IPS-15b (cell line): ENCODE data around the gene ADNP.

Experiments
- H3K27me3 ChIP-seq: one replicate; pipeline ENCODE4 v1.6.1; 2013; ENCODE audit warnings: low read length; ENCODE audit not compliant: control insufficient read depth, insufficient read depth
- H3K36me3 ChIP-seq: one replicate; pipeline ENCODE4 v1.6.1; 2013; ENCODE audit warnings: low read length; ENCODE audit not compliant: control insufficient read depth, insufficient read depth
- H3K4me1 ChIP-seq: one replicate; pipeline ENCODE4 v1.6.1; 2013; ENCODE audit warnings: mild to moderate bottlenecking, low read length; ENCODE audit not compliant: control insufficient read depth, insufficient read depth
- H3K4me3 ChIP-seq: one replicate; pipeline ENCODE4 v1.5.1; 2013; ENCODE audit warnings: low read depth, low read length
- H3K9ac ChIP-seq: one replicate; pipeline ENCODE4 v1.6.1; 2013; ENCODE audit warnings: low read depth, mild to moderate bottlenecking, low read length
- H3K9me3 ChIP-seq: one replicate; pipeline ENCODE4 v1.6.1; 2013; ENCODE audit warnings: mild to moderate bottlenecking, low read length; ENCODE audit not compliant: control insufficient read depth, insufficient read depth

The ADNP gene

GRCh38 chr20:50876816-50877215 lies 54.4 kb downstream of the ADNP start:
- Histone ChIP-seq H3K9ac (no peak overlapping the region), H3K4me1 (no peaks in the 10 kb centered on the region), H3K27me3 (no peaks in the 10 kb centered on the region), H3K9me3 (no peaks in the 10 kb centered on the region), H3K4me3 (no peak overlapping the region), H3K36me3 (peaks cover 9% of the 10 kb centered on the region)

GRCh38 chr20:50876063-50876685 lies 55.1 kb downstream of the ADNP start:
- Histone ChIP-seq H3K9ac (no peak overlapping the region), H3K4me3 (no peak overlapping the region), H3K4me1 (peaks cover 5% of the 10 kb centered on the region), H3K27me3 (no peaks in the 10 kb centered on the region), H3K9me3 (no peaks in the 10 kb centered on the region), H3K36me3 (peaks cover 9% of the 10 kb centered on the region)

- Histone ChIP-seq H3K4me3 (no peak overlapping the region), H3K27me3 (no peaks in the 10 kb centered on the region), H3K36me3 (peaks cover 9% of the 10 kb centered on the region), H3K9ac (no peak overlapping the region), H3K4me1 (peaks cover 10% of the 10 kb centered on the region), H3K9me3 (no peaks in the 10 kb centered on the region)
Observed at GRCh38 chr20:50874758-50875665, 56.2 kb downstream of the ADNP start.

GRCh38 chr20:50874111-50874757 lies 57.0 kb downstream of the ADNP start:
- Histone ChIP-seq H3K9ac (no peak overlapping the region), H3K36me3 (peaks cover 9% of the 10 kb centered on the region), H3K27me3 (no peaks in the 10 kb centered on the region), H3K4me1 (peaks cover 10% of the 10 kb centered on the region), H3K4me3 (no peak overlapping the region), H3K9me3 (no peaks in the 10 kb centered on the region)

GRCh38 chr20:50873585-50873984 lies 57.7 kb downstream of the ADNP start:
- Histone ChIP-seq H3K27me3 (no peaks in the 10 kb centered on the region), H3K4me3 (no peak overlapping the region), H3K9ac (no peak overlapping the region), H3K9me3 (no peaks in the 10 kb centered on the region), H3K36me3 (peaks cover 9% of the 10 kb centered on the region), H3K4me1 (peaks cover 10% of the 10 kb centered on the region)

GRCh38 chr20:50872560-50873425 lies 58.4 kb downstream of the ADNP start:
- Histone ChIP-seq H3K36me3 (peaks cover 9% of the 10 kb centered on the region), H3K27me3 (no peaks in the 10 kb centered on the region), H3K9ac (no peak overlapping the region), H3K9me3 (no peaks in the 10 kb centered on the region), H3K4me3 (no peak overlapping the region), H3K4me1 (peaks cover 10% of the 10 kb centered on the region)

GRCh38 chr20:50870561-50871161 lies 60.6 kb downstream of the ADNP start:
- Histone ChIP-seq H3K4me3 (peak overlapping the region; percentile 58), H3K4me1 (peaks cover 10% of the 10 kb centered on the region), H3K9ac (peak overlapping the region; percentile 56)

GRCh38 chr20:50868509-50869495 lies 62.4 kb downstream of the ADNP start:
- no peak overlapping the region for H3K4me3 ChIP-seq
- peaks cover 10% of the 10 kb centered on the region for H3K4me1 ChIP-seq
- H3K9me3 ChIP-seq: no peaks in the 10 kb centered on the region
- H3K9ac ChIP-seq: no peak overlapping the region
- no peaks in the 10 kb centered on the region for H3K36me3 ChIP-seq
- H3K27me3 ChIP-seq: no peaks in the 10 kb centered on the region

More at GRCh38 chr20:50870561-50871161, 60.6 kb downstream of the ADNP start:
- no peaks in the 10 kb centered on the region for H3K36me3 ChIP-seq
- H3K27me3 ChIP-seq: no peaks in the 10 kb centered on the region
- H3K9me3 ChIP-seq: no peaks in the 10 kb centered on the region

GRCh38 chr20:50867805-50868204 lies 63.4 kb downstream of the ADNP start:
- Histone ChIP-seq H3K9ac (no peak overlapping the region), H3K4me3 (no peak overlapping the region), H3K9me3 (no peaks in the 10 kb centered on the region), H3K27me3 (no peaks in the 10 kb centered on the region), H3K4me1 (peaks cover 10% of the 10 kb centered on the region), H3K36me3 (no peaks in the 10 kb centered on the region)

GRCh38 chr20:50866831-50867230 lies 64.4 kb downstream of the ADNP start:
- no peaks in the 10 kb centered on the region for H3K27me3 ChIP-seq
- H3K4me3 ChIP-seq: no peak overlapping the region
- H3K9me3 ChIP-seq: no peaks in the 10 kb centered on the region
- no peaks in the 10 kb centered on the region for H3K36me3 ChIP-seq
- H3K4me1 ChIP-seq: peaks cover 12% of the 10 kb centered on the region
- H3K9ac ChIP-seq: no peak overlapping the region
